Measurements from ENCODE around the gene METTL15. TPM values are rescaled to one million over a fixed set of nuclear protein-coding genes. Genes with fewer than 3 reads are reported as not detected.
A peak's percentile ranks its signal among the peaks of the same experiment; 100 is the strongest.
"Not testable (repeated sequence)": the region's sequence is repeated elsewhere in the genome, so short reads cannot be mapped to it uniquely, and the experiment has no call there.

Gene METTL15
- total and polyA plus RNA-seq, 3 experiments from 2014 or later = 7.9 to 15.3 (median 14.1) TPM

- H3K4me1 ChIP-seq (ENCODE audit: insufficient read depth, low read length) = no peaks in the 10 kb centered on the region
- no peaks in the 10 kb centered on the region for H3K36me3 ChIP-seq (ENCODE audit: insufficient read depth, low read length)
- CTCF ChIA-PET = no interaction called here
- no peaks in the 10 kb centered on the region for H3K27me3 Mint-ChIP-seq
- no peak overlapping the region for H3K4me3 Mint-ChIP-seq
- H3K27ac Mint-ChIP-seq = peak overlapping the region in 1 of 8 donors; percentile 61
- H3K9me3 Mint-ChIP-seq = peaks cover 0 to 1% (median 0%) of the 10 kb centered on the region in 5 donors
- POLR2A ChIA-PET = no interaction called here
- no peak overlapping the region for H3K4me3 ChIP-seq (ENCODE audit: low read length)
- DNase-seq = no peak
- H3K36me3 Mint-ChIP-seq = peaks cover 6 to 14% (median 11%) of the 10 kb centered on the region in 3 donors
- H3K4me1 Mint-ChIP-seq = peaks cover 14 to 34% (median 23%) of the 10 kb centered on the region in 3 donors
- no peaks in the 10 kb centered on the region for H3K9me3 ChIP-seq (ENCODE audit: low read length)
- H3K27me3 ChIP-seq (ENCODE audit: insufficient read depth, low read length, poor library complexity, severe bottlenecking) = no peaks in the 10 kb centered on the region
- no peak overlapping the region for H3K27ac ChIP-seq (ENCODE audit: low read depth, low read length)
These were observed 60.5 kb downstream of the METTL15 start for GRCh38 chr11:28168718-28169117.

DNA sequence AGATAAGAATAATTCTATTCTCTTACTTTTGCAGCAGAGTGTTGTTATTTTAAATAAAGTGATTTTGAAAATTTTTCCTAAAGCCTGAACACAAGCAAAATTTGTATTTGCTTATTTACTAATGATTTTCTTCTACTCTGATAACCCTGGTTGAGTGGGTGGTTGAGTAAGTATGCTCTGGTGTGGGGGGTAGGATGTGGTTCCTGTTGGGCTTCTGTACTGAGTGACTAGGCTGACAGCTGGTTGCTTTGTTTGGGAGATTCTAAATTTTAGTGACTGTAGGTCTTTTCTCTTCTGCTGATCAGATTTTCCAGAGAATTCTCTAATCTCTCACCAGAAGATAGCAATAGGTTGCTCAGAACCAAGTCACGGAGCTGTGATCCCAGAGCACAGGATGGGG is 61.6 kb downstream of the METTL15 start:
- H3K27ac ChIP-seq (ENCODE audit: low read depth, low read length) = no peak overlapping the region
- H3K4me3 ChIP-seq (ENCODE audit: low read length) = no peak overlapping the region
- H3K36me3 ChIP-seq (ENCODE audit: insufficient read depth, low read length) = no peaks in the 10 kb centered on the region
- Mint-ChIP-seq H3K4me1 (peaks cover 14 to 32% (median 23%) of the 10 kb centered on the region in 3 donors), H3K4me3 (no peak overlapping the region), H3K36me3 (peaks cover 11 to 17% (median 14%) of the 10 kb centered on the region in 3 donors), H3K27ac (peak overlapping the region in 3 of 8 donors; percentile 12 to 75 (median 22)), H3K27me3 (no peaks in the 10 kb centered on the region), H3K9me3 (peaks cover 0 to 6% (median 0%) of the 10 kb centered on the region in 5 donors)
- ChIA-PET POLR2A (no interaction called here), CTCF (no interaction called here)
- no peaks in the 10 kb centered on the region for H3K4me1 ChIP-seq (ENCODE audit: insufficient read depth, low read length)
- DNase-seq = no peak
- H3K9me3 ChIP-seq (ENCODE audit: low read length) = no peaks in the 10 kb centered on the region
- no peaks in the 10 kb centered on the region for H3K27me3 ChIP-seq (ENCODE audit: insufficient read depth, low read length, poor library complexity, severe bottlenecking)

- H3K36me3 Mint-ChIP-seq = peaks cover 14 to 20% (median 15%) of the 10 kb centered on the region in 3 donors
- no peak overlapping the region for H3K27ac ChIP-seq (ENCODE audit: low read depth, low read length)
These were observed 62.6 kb downstream of the METTL15 start for GRCh38 chr11:28170759-28171158.

DNA sequence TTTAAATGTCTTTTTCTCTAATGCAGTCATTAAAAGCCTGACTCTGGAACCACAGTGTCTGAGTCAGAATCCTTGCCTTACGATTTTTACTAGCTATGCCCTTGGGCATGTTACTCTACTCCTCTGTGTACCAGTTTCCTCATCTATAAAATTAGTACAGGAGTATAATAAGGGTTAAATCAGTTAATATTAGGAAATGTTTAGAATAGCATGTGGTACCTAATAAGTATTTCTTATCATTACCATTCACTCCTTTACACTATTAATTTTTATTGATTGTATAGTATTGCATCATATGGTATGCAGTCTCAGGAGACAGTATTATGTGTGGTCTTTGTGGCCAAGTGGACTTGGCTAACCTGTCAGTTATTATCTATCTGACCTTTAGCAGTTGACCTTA is 68.2 kb downstream of the METTL15 start:
- H3K27ac ChIP-seq (ENCODE audit: low read depth, low read length) = no peak overlapping the region
- POLR2A ChIA-PET = no interaction called here
- H3K9me3 ChIP-seq (ENCODE audit: low read length) = no peaks in the 10 kb centered on the region
- CTCF ChIA-PET = no interaction called here
- Mint-ChIP-seq H3K9me3 (peaks cover 0 to 6% (median 2%) of the 10 kb centered on the region in 5 donors), H3K36me3 (peaks cover 9 to 21% (median 20%) of the 10 kb centered on the region in 3 donors), H3K27ac (no peak overlapping the region), H3K27me3 (no peaks in the 10 kb centered on the region), H3K4me3 (no peak overlapping the region), H3K4me1 (peaks cover 2 to 20% (median 14%) of the 10 kb centered on the region in 3 donors)
- H3K27me3 ChIP-seq (ENCODE audit: insufficient read depth, low read length, poor library complexity, severe bottlenecking) = no peaks in the 10 kb centered on the region
- H3K4me3 ChIP-seq (ENCODE audit: low read length) = no peak overlapping the region
- H3K4me1 ChIP-seq (ENCODE audit: insufficient read depth, low read length) = no peaks in the 10 kb centered on the region
- no peak for DNase-seq
- H3K36me3 ChIP-seq (ENCODE audit: insufficient read depth, low read length) = no peaks in the 10 kb centered on the region

More at GRCh38 chr11:28170759-28171158, 62.6 kb downstream of the METTL15 start:
- Mint-ChIP-seq H3K9me3 (peaks cover 0 to 6% (median 2%) of the 10 kb centered on the region in 5 donors), H3K27me3 (no peaks in the 10 kb centered on the region), H3K4me3 (no peak overlapping the region), H3K27ac (peak overlapping the region in 1 of 8 donors; percentile 12), H3K4me1 (peaks cover 14 to 28% (median 23%) of the 10 kb centered on the region in 3 donors)
- H3K36me3 ChIP-seq (ENCODE audit: insufficient read depth, low read length) = no peaks in the 10 kb centered on the region
- H3K9me3 ChIP-seq (ENCODE audit: low read length) = no peaks in the 10 kb centered on the region
- no peaks in the 10 kb centered on the region for H3K27me3 ChIP-seq (ENCODE audit: insufficient read depth, low read length, poor library complexity, severe bottlenecking)
- no peak overlapping the region for H3K4me3 ChIP-seq (ENCODE audit: low read length)
- ChIA-PET POLR2A (no interaction called here), CTCF (no interaction called here)
- H3K4me1 ChIP-seq (ENCODE audit: insufficient read depth, low read length) = no peaks in the 10 kb centered on the region
- DNase-seq = no peak

DNA sequence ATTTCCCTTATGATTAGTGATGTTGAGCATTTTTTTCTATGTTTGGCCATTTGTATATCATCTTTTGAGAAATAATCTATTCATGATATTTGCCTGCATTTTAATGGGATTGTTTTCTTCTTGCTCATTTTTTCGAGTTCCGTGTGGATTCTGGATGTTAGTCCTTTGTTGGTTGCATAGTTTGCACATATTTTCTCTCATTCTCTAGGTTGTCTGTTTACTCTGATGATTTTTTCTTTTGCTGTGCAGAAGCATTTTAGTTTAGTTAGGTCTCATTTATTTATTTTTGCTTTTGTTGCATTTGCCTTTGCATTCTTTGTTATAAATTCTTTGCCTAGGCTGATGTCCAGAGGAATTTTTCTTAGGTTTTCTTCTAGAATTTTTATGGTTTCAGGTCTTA is 87.3 kb downstream of the METTL15 start:
- Mint-ChIP-seq H3K4me1 (peaks cover 0 to 11% (median 0%) of the 10 kb centered on the region in 3 donors), H3K9me3 (peaks cover 5 to 13% (median 12%) of the 10 kb centered on the region in 5 donors), H3K4me3 (no peak overlapping the region), H3K27ac (no peak overlapping the region), H3K36me3 (peaks cover 12 to 66% (median 36%) of the 10 kb centered on the region in 3 donors), H3K27me3 (no peaks in the 10 kb centered on the region)
- Histone ChIP-seq H3K36me3 (ENCODE audit: insufficient read depth, low read length) (no peaks in the 10 kb centered on the region), H3K27me3 (ENCODE audit: insufficient read depth, low read length, poor library complexity, severe bottlenecking) (no peaks in the 10 kb centered on the region), H3K27ac (ENCODE audit: low read depth, low read length) (no peak overlapping the region), H3K9me3 (ENCODE audit: low read length) (no peaks in the 10 kb centered on the region), H3K4me1 (ENCODE audit: insufficient read depth, low read length) (no peaks in the 10 kb centered on the region), H3K4me3 (ENCODE audit: low read length) (no peak overlapping the region)
- ChIA-PET CTCF (no interaction called here), POLR2A (no interaction called here)
- DNase-seq = no peak

GRCh38 chr11:28209906-28210305 is 101.7 kb downstream of the METTL15 start:
- H3K9me3 Mint-ChIP-seq = peaks cover 0 to 4% (median under 1%) of the 10 kb centered on the region in 5 donors
- H3K4me3 Mint-ChIP-seq = no peak overlapping the region
- no peaks in the 10 kb centered on the region for H3K9me3 ChIP-seq (ENCODE audit: low read length)
- no peaks in the 10 kb centered on the region for H3K27me3 ChIP-seq (ENCODE audit: insufficient read depth, low read length, poor library complexity, severe bottlenecking)
- no peaks in the 10 kb centered on the region for H3K4me1 ChIP-seq (ENCODE audit: insufficient read depth, low read length)
- ChIA-PET POLR2A (no interaction called here), CTCF (no interaction called here)
- no peaks in the 10 kb centered on the region for H3K27me3 Mint-ChIP-seq
- peaks cover 7 to 15% (median 14%) of the 10 kb centered on the region in 3 donors for H3K4me1 Mint-ChIP-seq
- H3K36me3 ChIP-seq (ENCODE audit: insufficient read depth, low read length) = no peaks in the 10 kb centered on the region
- DNase-seq = no peak
- H3K27ac Mint-ChIP-seq = no peak overlapping the region
- no peak overlapping the region for H3K27ac ChIP-seq (ENCODE audit: low read depth, low read length)
- peaks cover 24 to 40% (median 36%) of the 10 kb centered on the region in 3 donors for H3K36me3 Mint-ChIP-seq
- no peak overlapping the region for H3K4me3 ChIP-seq (ENCODE audit: low read length)

DNA sequence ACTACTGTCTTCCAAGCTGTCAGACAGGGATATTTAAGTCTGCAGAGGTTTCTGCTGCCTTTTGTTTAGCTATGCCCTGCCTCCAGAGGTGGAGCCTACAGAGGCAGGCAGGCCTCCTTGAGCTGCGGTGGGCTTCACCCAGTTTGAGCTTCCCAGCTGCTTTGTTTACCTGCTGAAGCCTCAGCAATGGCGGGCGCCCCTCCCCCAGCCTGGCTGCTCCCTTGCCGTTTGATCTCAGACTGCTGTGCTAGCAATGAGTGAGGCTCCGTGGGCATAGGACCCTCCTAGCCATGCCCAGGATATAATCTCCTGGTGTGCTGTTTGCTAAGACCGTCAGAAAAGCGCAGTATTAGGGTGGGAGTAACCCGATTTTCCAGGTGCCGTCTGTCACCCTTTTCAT is 113.9 kb downstream of the METTL15 start:
- H3K36me3 ChIP-seq (ENCODE audit: insufficient read depth, low read length); H3K27me3 Mint-ChIP-seq; CTCF ChIA-PET; H3K4me3 Mint-ChIP-seq; H3K4me1 ChIP-seq (ENCODE audit: insufficient read depth, low read length); H3K27ac ChIP-seq (ENCODE audit: low read depth, low read length); H3K4me3 ChIP-seq (ENCODE audit: low read length); DNase-seq; H3K9me3 ChIP-seq (ENCODE audit: low read length); H3K27ac Mint-ChIP-seq; POLR2A ChIA-PET; H3K27me3 ChIP-seq (ENCODE audit: insufficient read depth, low read length, poor library complexity, severe bottlenecking): not testable (repeated sequence)
- Mint-ChIP-seq H3K4me1 (peaks cover 23 to 54% (median 52%) of the 10 kb centered on the region in 3 donors), H3K9me3 (peaks cover 0 to 20% (median 0%) of the 10 kb centered on the region in 5 donors), H3K36me3 (peaks cover 0 to 43% (median 13%) of the 10 kb centered on the region in 3 donors)

DNA sequence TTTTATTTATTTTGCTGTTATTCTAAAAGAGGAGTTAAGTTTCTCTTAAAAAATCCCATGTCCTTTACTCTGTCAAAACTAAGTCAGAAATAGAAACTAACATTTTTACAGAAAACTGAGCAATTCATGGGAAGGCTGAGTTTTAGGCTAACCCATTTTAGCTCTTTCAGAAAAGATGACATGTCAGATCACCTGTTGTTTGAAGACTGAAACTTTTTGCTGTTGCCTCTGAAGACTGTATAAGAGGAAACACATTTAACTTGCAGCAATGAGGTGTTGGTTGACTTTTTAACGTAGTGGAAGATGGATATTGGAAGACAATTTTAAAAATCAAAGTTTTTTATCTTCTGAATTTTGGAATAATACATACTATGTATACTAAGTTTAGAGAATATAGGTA is 115.4 kb downstream of the METTL15 start:
- Histone ChIP-seq H3K27ac (ENCODE audit: low read depth, low read length) (no peak overlapping the region), H3K9me3 (ENCODE audit: low read length) (no peaks in the 10 kb centered on the region), H3K4me3 (ENCODE audit: low read length) (no peak overlapping the region), H3K4me1 (ENCODE audit: insufficient read depth, low read length) (no peaks in the 10 kb centered on the region), H3K27me3 (ENCODE audit: insufficient read depth, low read length, poor library complexity, severe bottlenecking) (no peaks in the 10 kb centered on the region), H3K36me3 (ENCODE audit: insufficient read depth, low read length) (no peaks in the 10 kb centered on the region)
- Mint-ChIP-seq H3K36me3 (peaks cover 2 to 39% (median 10%) of the 10 kb centered on the region in 3 donors), H3K27me3 (no peaks in the 10 kb centered on the region), H3K27ac (no peak overlapping the region), H3K4me3 (no peak overlapping the region), H3K9me3 (peaks cover 0 to 15% (median 0%) of the 10 kb centered on the region in 5 donors), H3K4me1 (peaks cover 23 to 46% (median 44%) of the 10 kb centered on the region in 3 donors)
- CTCF ChIA-PET = no interaction called here
- DNase-seq = no peak
- POLR2A ChIA-PET = no interaction called here

All from CD8-positive, alpha-beta memory T cell (primary cell).